NCI-H748 (cell line): ENCODE measurements around the gene SLAMF9.

Experiments used
- DNase-seq: peaks from one replicate; lab custom pipeline; 2025; ENCODE audit not compliant: unreplicated experiment; lab: John Stamatoyannopoulos, UW

The SLAMF9 gene

GRCh38 chr1:159934136-159935039 is 19.6 kb downstream of the SLAMF9 start:
- no peak for DNase-seq

GRCh38 chr1:159933347-159933746 is 20.7 kb downstream of the SLAMF9 start:
- no peak for DNase-seq

- no peak for DNase-seq
These were observed 21.4 kb downstream of the SLAMF9 start for GRCh38 chr1:159932296-159933285.

- DNase-seq = no peak
These were observed 22.3 kb downstream of the SLAMF9 start for GRCh38 chr1:159931795-159932173.

- no peak for DNase-seq
These were observed 22.8 kb downstream of the SLAMF9 start for GRCh38 chr1:159931101-159931794.

- DNase-seq = no peak
These were observed 23.4 kb downstream of the SLAMF9 start for GRCh38 chr1:159930634-159931033.

GRCh38 chr1:159930216-159930615 is 23.8 kb downstream of the SLAMF9 start:
- no peak for DNase-seq

GRCh38 chr1:159929155-159930051 is 24.6 kb downstream of the SLAMF9 start:
- DNase-seq = no peak

- DNase-seq = no peak
These were observed 25.5 kb downstream of the SLAMF9 start for GRCh38 chr1:159928491-159929050.

- DNase-seq = no peak
These were observed 26.1 kb downstream of the SLAMF9 start for GRCh38 chr1:159927849-159928431.

- DNase-seq = no peak
These were observed 26.7 kb downstream of the SLAMF9 start for GRCh38 chr1:159927211-159927848.

GRCh38 chr1:159925719-159926078 is 28.3 kb downstream of the SLAMF9 start:
- DNase-seq = no peak

- DNase-seq = peak; percentile 71
These were observed 29.0 kb downstream of the SLAMF9 start, which contains the start of gene TAGLN2 for GRCh38 chr1:159924791-159925718. TSS of gene TAGLN2 (minus strand) at chr1:159925507. CDS start at chr1:159920509, 4,998 bp downstream.

GRCh38 chr1:159924025-159924790 is 29.8 kb downstream of the SLAMF9 start:
- DNase-seq = peak; percentile 80

GRCh38 chr1:159923203-159924024 is 30.6 kb downstream of the SLAMF9 start:
- DNase-seq = peak; percentile 96
